GM12891 (cell line): ENCODE measurements around the gene NHS.

Experiments
- POLR2A ChIP-seq: IDR thresholded peaks from 2 replicates; pipeline ENCODE4 v1.6.1; 2011; ENCODE audit warnings: low read depth, low read length, control low read depth
- POLR2AphosphoS5 ChIP-seq: IDR thresholded peaks from 2 replicates; pipeline ENCODE4 v1.6.1; 2011; ENCODE audit warnings: low read depth, low read length, control low read depth
- POU2F2 ChIP-seq: IDR thresholded peaks from 2 replicates; pipeline ENCODE4 v1.6.1; 2011; ENCODE audit warnings: low read depth, mild to moderate bottlenecking, control low read depth, low read length, moderate library complexity
- SPI1 ChIP-seq: IDR thresholded peaks from 2 replicates; pipeline ENCODE4 v1.6.1; 2011; ENCODE audit warnings: low read depth, low read length, control low read depth
- TAF1 ChIP-seq: IDR thresholded peaks from 2 replicates; pipeline ENCODE4 v1.6.1; 2011; ENCODE audit warnings: low read depth, low read length, control low read depth

DNA sequence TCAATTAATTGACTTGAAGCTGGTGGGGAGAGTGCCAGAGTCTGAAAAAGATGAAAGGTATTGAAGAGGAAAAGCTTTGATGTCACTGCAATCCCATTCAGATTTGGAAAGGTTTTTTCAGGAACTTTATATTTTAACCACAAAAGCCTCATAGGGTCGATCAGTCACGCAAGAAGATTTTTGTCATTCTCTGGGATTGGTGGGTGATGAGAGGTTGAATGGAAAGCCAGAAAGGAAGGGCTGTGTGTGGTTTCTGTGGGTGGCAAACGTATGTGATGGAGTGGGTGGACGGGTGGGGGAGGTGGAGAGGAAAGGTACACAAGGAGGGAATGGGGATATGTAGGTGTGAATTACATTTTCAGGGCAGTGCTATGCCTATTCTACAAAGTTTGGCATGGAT lies 188.5 kb downstream of the NHS start:
- no peak for TF ChIP-seq POLR2A
- no peak for TF ChIP-seq POLR2AphosphoS5
- no peak for TF ChIP-seq TAF1
- TF ChIP-seq SPI1, result no peak
- TF ChIP-seq POU2F2, result no peak
